Measurements from ENCODE around the gene POLE4.

- TF ChIP-seq EZH2phosphoT487 (IDR thresholded peaks at IDR 0.05; ENCODE audit: insufficient read depth, low read depth): no peak
- TF ChIP-seq EZH2 (IDR thresholded peaks at IDR 0.05; ENCODE audit: insufficient read depth, poor library complexity, severe bottlenecking): no peak
Observed at GRCh38 chr2:74915743-74916142, 42.7 kb upstream of the POLE4 start.
